Breast epithelium (tissue), 4 donors: Measurements from ENCODE around the gene ZNF786. TPM values are rescaled to one million over a fixed set of nuclear protein-coding genes. Genes with fewer than 3 reads are reported as not detected.
"Not testable (repeated sequence)": the region's sequence is repeated elsewhere in the genome, so short reads cannot be mapped to it uniquely, and the experiment has no call there.

Source experiments
- DNase-seq, 2 donors: peaks; one replicate each; pipeline ENCODE4 v3.0.0-alpha.2; 2019; ENCODE audit warnings: low spot score in 2 of 2
- H3K27ac ChIP-seq, 2 donors: fragments of 200-600 bp; sonication (generic) in 1 of 2; one replicate each; pipeline ENCODE4 v1.5.1; 2016 to 2019; ENCODE audit warnings: mild to moderate bottlenecking in 1 of 2
- H3K27me3 ChIP-seq, 2 donors: fragments of 200-600 bp; sonication (generic) in 1 of 2; one replicate each; pipeline versions ENCODE4 v1.5.1 to v1.6.0; 2017 to 2019; ENCODE audit warnings: control low read depth in 1 of 2, mild to moderate bottlenecking in 1 of 2
- H3K36me3 ChIP-seq: fragments of 200-600 bp; one replicate; pipeline ENCODE4 v1.5.1; 2019
- H3K4me1 ChIP-seq, 2 donors: fragments of 200-600 bp; sonication (generic); one replicate each; pipeline ENCODE4 v1.5.1; 2016 to 2019; ENCODE audit warnings: control low read depth in 1 of 2
- H3K4me3 ChIP-seq, 3 donors: fragments of 200-600 bp; sonication (generic); 1 replicate in 2 of 3; 2 replicates in 1 of 3; pipeline ENCODE4 v1.5.1; 2016 to 2019; ENCODE audit warnings: mild to moderate bottlenecking in 3 of 3, moderate library complexity in 2 of 3
- H3K9me3 ChIP-seq, 2 donors: fragments of 200-600 bp; sonication (generic) in 1 of 2; one replicate each; pipeline ENCODE4 v1.5.1; 2016 to 2019; ENCODE audit warnings: control low read depth in 1 of 2
- POLR2A ChIP-seq: fragments of 450-650 bp; IDR thresholded peaks from one replicate; pipeline ENCODE4 v1.6.1; 2016; ENCODE audit warnings: antibody characterized with exemption, mild to moderate bottlenecking, moderate library complexity
- POLR2AphosphoS5 ChIP-seq, 3 donors: sonication (generic); formaldehyde crosslinking; IDR thresholded peaks; one replicate each; pipeline ENCODE4 v1.6.1; 2017; ENCODE audit warnings: antibody characterized with exemption in 3 of 3
- intact Hi-C: fragments of 100-400 bp; cut with DNase I; formaldehyde crosslinking; loops from one replicate; pipeline ENCODE4 v1.15.1; 2023; ENCODE audit warnings: low total_unique reads
- total RNA-seq, 3 donors: library from RNA; depleted of rRNA; stranded (reverse); fragments of >200 nt; gene quantifications; one replicate each; pipeline ENCODE4 v1.1.0, GENCODE V29; 2016
- TF ChIP-seq, protein P1 (sequence below), 3 donors: fragments of 450-650 bp; IDR thresholded peaks; one replicate each; pipeline ENCODE4 v1.5.1; 2016 to 2017; ENCODE audit warnings: antibody characterized with exemption in 3 of 3, mild to moderate bottlenecking in 3 of 3, moderate library complexity in 3 of 3

Gene ZNF786
- total RNA-seq, 3 donors from 2014 or later: 2.7 to 13.2 (median 6.2) TPM

DNA sequence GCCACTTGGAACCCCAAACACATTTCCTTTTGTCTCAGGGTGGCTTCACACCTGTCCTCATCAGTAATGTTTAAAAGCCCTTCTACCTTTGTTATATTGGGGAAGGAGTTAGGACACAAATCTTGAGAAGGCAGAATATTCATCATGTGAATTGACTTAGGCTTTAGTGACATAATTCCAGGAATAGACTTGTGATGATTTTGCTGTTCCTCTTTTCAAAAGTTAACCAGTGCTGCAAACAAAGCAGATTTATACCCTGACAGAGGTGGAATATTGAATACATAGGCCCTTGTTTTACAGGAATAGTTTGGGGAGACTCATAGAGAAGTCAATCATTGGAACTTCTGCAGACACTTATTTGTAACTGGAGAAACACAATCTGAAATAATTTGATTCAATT, 27.0 kb downstream of the ZNF786 start:
- H3K36me3 ChIP-seq: no peaks in the 10 kb centered on the region
- H3K27ac ChIP-seq: no peak overlapping the region
- no peak for DNase-seq
- H3K27me3 ChIP-seq: no peaks in the 10 kb centered on the region
- TF ChIP-seq POLR2AphosphoS5 (IDR thresholded peaks at IDR 0.05) (no peak), POLR2A (no peak)
- TF ChIP-seq, protein P1, sequence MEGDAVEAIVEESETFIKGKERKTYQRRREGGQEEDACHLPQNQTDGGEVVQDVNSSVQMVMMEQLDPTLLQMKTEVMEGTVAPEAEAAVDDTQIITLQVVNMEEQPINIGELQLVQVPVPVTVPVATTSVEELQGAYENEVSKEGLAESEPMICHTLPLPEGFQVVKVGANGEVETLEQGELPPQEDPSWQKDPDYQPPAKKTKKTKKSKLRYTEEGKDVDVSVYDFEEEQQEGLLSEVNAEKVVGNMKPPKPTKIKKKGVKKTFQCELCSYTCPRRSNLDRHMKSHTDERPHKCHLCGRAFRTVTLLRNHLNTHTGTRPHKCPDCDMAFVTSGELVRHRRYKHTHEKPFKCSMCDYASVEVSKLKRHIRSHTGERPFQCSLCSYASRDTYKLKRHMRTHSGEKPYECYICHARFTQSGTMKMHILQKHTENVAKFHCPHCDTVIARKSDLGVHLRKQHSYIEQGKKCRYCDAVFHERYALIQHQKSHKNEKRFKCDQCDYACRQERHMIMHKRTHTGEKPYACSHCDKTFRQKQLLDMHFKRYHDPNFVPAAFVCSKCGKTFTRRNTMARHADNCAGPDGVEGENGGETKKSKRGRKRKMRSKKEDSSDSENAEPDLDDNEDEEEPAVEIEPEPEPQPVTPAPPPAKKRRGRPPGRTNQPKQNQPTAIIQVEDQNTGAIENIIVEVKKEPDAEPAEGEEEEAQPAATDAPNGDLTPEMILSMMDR (IDR thresholded peaks at IDR 0.05): no peak
- no peaks in the 10 kb centered on the region for H3K4me1 ChIP-seq
- no peaks in the 10 kb centered on the region for H3K9me3 ChIP-seq
- H3K4me3 ChIP-seq: no peak overlapping the region
- intact Hi-C loops: loop anchor here (10.0 kb wide), 1 partner anchor 59 kb away; no protein-coding TSS in a partner anchor

DNA sequence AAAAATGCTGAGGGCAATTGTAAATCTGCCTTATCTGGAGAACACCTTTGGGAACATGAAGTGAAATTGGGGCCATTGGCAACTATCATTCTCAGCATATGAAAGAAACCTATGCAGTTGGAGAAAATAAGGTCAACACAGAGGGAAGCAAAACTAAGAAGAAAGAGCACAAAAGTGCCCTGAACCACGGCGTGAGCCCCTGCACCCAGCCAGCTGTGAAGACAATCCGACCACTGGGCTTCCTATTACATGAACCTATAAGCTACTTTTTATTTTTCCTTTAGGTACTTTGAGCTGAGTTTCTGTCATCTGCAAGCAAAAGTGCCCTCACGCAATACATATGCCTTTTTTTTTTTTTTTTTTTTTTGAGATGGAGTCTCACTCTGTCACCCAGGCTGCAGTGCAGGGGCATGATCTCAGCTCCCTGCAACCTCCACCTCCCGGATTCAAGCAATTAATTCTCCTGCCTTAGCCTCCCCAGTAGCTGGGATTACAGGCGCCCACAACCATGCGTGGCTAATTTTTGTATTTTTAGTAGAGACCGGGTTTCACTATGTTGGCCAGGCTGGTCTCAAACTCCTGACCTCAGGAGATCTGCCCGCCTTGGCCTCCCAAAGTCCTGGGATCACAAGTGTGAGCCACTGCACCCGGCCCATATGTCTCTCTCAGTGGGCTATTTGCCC, 28.2 kb downstream of the ZNF786 start:
- not testable (repeated sequence) for H3K27me3 ChIP-seq, H3K36me3 ChIP-seq, H3K4me1 ChIP-seq, DNase-seq, H3K4me3 ChIP-seq, H3K9me3 ChIP-seq, H3K27ac ChIP-seq
- intact Hi-C loops: loop anchor here (10.0 kb wide), 1 partner anchor 58 kb away; no protein-coding TSS in a partner anchor

DNA sequence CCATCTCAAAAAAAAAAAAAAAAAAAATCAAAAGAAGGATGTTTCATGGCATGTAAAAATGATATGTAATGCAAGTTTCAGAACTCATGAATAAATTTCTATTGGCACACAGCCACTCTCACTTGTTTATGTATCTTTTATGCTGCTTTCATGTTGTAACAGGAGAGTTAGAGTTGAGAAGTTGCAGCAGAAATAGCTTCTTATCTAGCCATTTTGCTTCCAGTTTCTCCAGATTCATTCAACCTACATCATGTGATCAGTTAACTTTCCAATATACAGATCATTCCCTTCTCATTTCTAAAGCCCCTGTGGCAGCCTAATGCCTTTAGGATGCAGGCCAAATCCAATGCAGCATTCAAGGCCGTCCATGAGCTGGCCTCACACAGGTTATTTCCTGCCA, 30.4 kb downstream of the ZNF786 start:
- DNase-seq: no peak
- intact Hi-C loops: loop anchor here (10.0 kb wide), 1 partner anchor 55 kb away; no protein-coding TSS in a partner anchor
- Histone ChIP-seq H3K27me3 (no peaks in the 10 kb centered on the region), H3K36me3 (no peaks in the 10 kb centered on the region), H3K4me1 (no peaks in the 10 kb centered on the region), H3K4me3 (no peak overlapping the region), H3K27ac (no peak overlapping the region), H3K9me3 (no peaks in the 10 kb centered on the region)
- TF ChIP-seq POLR2AphosphoS5 (IDR thresholded peaks at IDR 0.05) (no peak), POLR2A (no peak)
- TF ChIP-seq, protein P1 (IDR thresholded peaks at IDR 0.05): no peak

DNA sequence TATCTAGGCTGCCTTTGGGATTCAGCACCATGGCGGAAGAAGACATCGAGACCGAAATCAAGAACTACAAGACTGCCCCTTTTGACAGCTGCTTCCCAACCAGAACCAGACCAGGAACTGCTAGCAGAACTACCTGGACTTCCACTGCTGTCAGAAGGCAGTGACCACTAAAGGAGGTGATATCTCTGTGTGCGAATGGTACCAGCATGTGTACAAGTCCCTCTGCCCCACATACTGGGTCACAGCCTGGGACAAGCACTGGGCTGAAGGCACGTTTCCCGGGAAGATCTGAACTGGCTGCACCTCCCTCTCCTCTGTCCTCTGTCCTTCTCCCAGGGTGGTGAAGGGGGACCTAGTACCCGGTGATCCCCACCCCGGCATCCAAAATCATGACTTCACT, 36.6 kb downstream of the ZNF786 start:
- no peaks in the 10 kb centered on the region for H3K36me3 ChIP-seq
- H3K27ac ChIP-seq: no peak overlapping the region
- no peaks in the 10 kb centered on the region for H3K9me3 ChIP-seq
- no peak overlapping the region for H3K4me3 ChIP-seq
- no peaks in the 10 kb centered on the region for H3K4me1 ChIP-seq
- no peaks in the 10 kb centered on the region for H3K27me3 ChIP-seq
- no peak for DNase-seq
- TF ChIP-seq POLR2AphosphoS5 (IDR thresholded peaks at IDR 0.05): no peak
- TF ChIP-seq POLR2A: no peak
- TF ChIP-seq, protein P1 (IDR thresholded peaks at IDR 0.05): no peak
- intact Hi-C loops: no loop called here

DNA sequence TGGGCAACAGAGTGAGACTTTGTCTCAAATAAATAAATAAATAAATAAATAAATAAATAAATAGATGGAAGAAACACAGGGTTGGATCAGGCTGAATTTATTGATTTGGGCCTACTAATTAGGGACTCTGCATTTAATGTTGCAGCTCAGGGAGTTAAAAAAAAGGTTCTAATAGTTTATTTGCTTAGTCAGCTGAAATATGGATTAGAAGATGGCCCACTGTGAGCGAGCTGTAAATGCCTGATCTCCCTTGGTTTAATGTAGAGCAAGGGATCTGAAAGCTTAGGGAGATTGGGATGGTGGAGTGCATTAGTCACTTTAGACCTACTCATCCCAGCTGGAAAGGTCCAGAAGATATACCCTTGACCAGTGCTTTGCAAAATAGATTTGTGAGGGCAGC, 37.1 kb downstream of the ZNF786 start:
- Histone ChIP-seq H3K27me3 (no peaks in the 10 kb centered on the region), H3K4me1 (no peaks in the 10 kb centered on the region)

More for the DNA sequence above, 37.1 kb downstream of the ZNF786 start:
- Histone ChIP-seq H3K9me3 (no peaks in the 10 kb centered on the region), H3K36me3 (no peaks in the 10 kb centered on the region), H3K27ac (no peak overlapping the region), H3K4me3 (no peak overlapping the region)
- TF ChIP-seq POLR2AphosphoS5 (IDR thresholded peaks at IDR 0.05) (no peak), POLR2A (no peak)
- TF ChIP-seq, protein P1 (IDR thresholded peaks at IDR 0.05): no peak
- intact Hi-C loops: no loop called here
- DNase-seq: no peak
